Activated CD8-positive, alpha-beta T cell treated with anti-CD3 and anti-CD28 coated beads for 36 hours (primary cell): ENCODE data around the gene OSBPL1A. TPM values are rescaled to one million over a fixed set of nuclear protein-coding genes. Genes with fewer than 3 reads are reported as not detected.

Source experiments
- ATAC-seq: fragments of 200-7000 bp; cut with Tn5 transposase; one replicate; pipeline ENCODE4 v1.10.0; 2021; ENCODE audit warnings: mild to moderate bottlenecking, moderate library complexity
- CTCF ChIA-PET: fragments of 350-600 bp; sonication (Branson Sonifier 250); formaldehyde crosslinking; loops from one replicate; lab custom pipeline; 2021; ENCODE audit warnings: antibody characterized with exemption; lab: Charles Lee
- POLR2A ChIA-PET: fragments of 350-600 bp; sonication (Branson Sonifier 250); formaldehyde crosslinking; loops from one replicate; lab custom pipeline; 2021; ENCODE audit warnings: antibody characterized with exemption; lab: Charles Lee
- DNase-seq: peaks from one replicate; pipeline ENCODE4 v3.0.0-alpha.2; 2020
- H3K27ac Mint-ChIP-seq: one replicate; pipeline ENCODE4 v1.8.0; 2021; ENCODE audit warnings: mild to moderate bottlenecking, mixed read lengths
- H3K27me3 Mint-ChIP-seq: one replicate; pipeline ENCODE4 v1.8.0; 2021; ENCODE audit warnings: mixed read lengths
- H3K36me3 Mint-ChIP-seq: one replicate; pipeline ENCODE4 v1.8.0; 2021; ENCODE audit warnings: low read depth, mixed read lengths
- H3K4me1 Mint-ChIP-seq: one replicate; pipeline ENCODE4 v1.8.0; 2021; ENCODE audit warnings: low read depth, mixed read lengths
- H3K4me3 Mint-ChIP-seq: one replicate; pipeline ENCODE4 v1.8.0; 2021; ENCODE audit warnings: mild to moderate bottlenecking, moderate library complexity, mixed read lengths
- H3K9me3 Mint-ChIP-seq: one replicate; pipeline ENCODE4 v1.8.0; 2021; ENCODE audit warnings: mixed read lengths
- intact Hi-C: fragments of 100-400 bp; cut with micrococcal nuclease; formaldehyde crosslinking; loops from one replicate; pipeline ENCODE4 v1.10.0; 2022
- total RNA-seq, 2 experiments: library from RNA; stranded (reverse); gene quantifications; one replicate each; pipeline ENCODE4 v1.2.3, GENCODE V29; 2021
- TF ChIP-seq, protein P1 (sequence below): fragments of 200-600 bp; IDR thresholded peaks from one replicate; pipeline ENCODE4 v1.8.0; 2022; ENCODE audit warnings: antibody characterized with exemption, mild to moderate bottlenecking

The OSBPL1A gene
- total RNA-seq, 2 experiments from 2014 or later, result 2.7 to 3.1 TPM

DNA sequence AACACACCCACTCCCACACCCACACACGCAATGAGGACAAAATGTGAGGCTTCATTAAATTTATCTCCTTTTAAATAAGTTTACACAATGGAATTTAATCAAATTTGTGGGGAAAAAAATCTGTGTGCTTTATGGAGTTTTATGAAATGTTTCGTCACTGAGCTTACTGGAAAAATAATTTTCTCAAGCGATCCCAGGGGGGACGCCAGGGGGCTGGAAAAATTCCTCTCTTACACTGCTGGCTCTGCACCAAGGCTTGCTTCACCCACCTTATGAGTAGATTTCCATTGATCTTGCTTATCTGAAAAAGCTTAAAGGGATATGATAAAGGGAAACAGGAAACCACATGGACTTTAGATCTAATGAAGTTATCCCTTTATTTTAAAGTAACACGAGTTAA, 163.3 kb downstream of the OSBPL1A start:
- H3K27me3 Mint-ChIP-seq, result peaks cover 2% of the 10 kb centered on the region
- POLR2A ChIA-PET, result interaction anchor here (0.8 kb wide), 1 partner anchor 11 kb away, joined by 3 read pairs; no protein-coding TSS in a partner anchor
- no peak overlapping the region for H3K4me3 Mint-ChIP-seq
- TF ChIP-seq, protein P1, sequence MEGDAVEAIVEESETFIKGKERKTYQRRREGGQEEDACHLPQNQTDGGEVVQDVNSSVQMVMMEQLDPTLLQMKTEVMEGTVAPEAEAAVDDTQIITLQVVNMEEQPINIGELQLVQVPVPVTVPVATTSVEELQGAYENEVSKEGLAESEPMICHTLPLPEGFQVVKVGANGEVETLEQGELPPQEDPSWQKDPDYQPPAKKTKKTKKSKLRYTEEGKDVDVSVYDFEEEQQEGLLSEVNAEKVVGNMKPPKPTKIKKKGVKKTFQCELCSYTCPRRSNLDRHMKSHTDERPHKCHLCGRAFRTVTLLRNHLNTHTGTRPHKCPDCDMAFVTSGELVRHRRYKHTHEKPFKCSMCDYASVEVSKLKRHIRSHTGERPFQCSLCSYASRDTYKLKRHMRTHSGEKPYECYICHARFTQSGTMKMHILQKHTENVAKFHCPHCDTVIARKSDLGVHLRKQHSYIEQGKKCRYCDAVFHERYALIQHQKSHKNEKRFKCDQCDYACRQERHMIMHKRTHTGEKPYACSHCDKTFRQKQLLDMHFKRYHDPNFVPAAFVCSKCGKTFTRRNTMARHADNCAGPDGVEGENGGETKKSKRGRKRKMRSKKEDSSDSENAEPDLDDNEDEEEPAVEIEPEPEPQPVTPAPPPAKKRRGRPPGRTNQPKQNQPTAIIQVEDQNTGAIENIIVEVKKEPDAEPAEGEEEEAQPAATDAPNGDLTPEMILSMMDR, result no peak
- no peak for ATAC-seq
- intact Hi-C loops, result no loop called here
- H3K36me3 Mint-ChIP-seq, result no peaks in the 10 kb centered on the region
- no peaks in the 10 kb centered on the region for H3K9me3 Mint-ChIP-seq
- no peak overlapping the region for H3K27ac Mint-ChIP-seq
- DNase-seq, result no peak
- CTCF ChIA-PET, result no interaction called here
- no peaks in the 10 kb centered on the region for H3K4me1 Mint-ChIP-seq

DNA sequence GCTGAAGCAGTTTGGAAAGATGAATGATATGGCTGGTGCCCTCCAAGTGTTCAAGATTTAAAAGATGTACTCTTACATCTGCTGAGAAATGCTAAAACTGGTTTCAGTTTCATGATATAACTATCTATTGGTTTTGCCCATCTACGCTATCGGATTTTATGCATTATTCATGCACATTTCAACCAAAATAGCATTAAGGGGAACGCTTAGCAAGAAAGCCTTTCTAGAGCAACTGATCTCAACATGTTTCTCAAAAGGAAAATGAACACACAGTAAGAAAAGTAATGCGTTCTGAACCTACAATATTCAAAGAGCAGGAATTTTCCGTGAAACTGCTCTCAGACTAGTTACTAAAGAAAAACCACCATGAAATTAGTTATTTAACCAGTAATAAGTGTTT, 164.8 kb downstream of the OSBPL1A start:
- ChIA-PET CTCF (no interaction called here), POLR2A (no interaction called here)
- TF ChIP-seq, protein P1, result no peak
- H3K4me3 Mint-ChIP-seq, result no peak overlapping the region
- H3K27ac Mint-ChIP-seq, result no peak overlapping the region
- no peaks in the 10 kb centered on the region for H3K36me3 Mint-ChIP-seq
- no peaks in the 10 kb centered on the region for H3K4me1 Mint-ChIP-seq
- DNase-seq (no peak), ATAC-seq (no peak)
- no peaks in the 10 kb centered on the region for H3K9me3 Mint-ChIP-seq
- no peaks in the 10 kb centered on the region for H3K27me3 Mint-ChIP-seq
- intact Hi-C loops, result no loop called here

DNA sequence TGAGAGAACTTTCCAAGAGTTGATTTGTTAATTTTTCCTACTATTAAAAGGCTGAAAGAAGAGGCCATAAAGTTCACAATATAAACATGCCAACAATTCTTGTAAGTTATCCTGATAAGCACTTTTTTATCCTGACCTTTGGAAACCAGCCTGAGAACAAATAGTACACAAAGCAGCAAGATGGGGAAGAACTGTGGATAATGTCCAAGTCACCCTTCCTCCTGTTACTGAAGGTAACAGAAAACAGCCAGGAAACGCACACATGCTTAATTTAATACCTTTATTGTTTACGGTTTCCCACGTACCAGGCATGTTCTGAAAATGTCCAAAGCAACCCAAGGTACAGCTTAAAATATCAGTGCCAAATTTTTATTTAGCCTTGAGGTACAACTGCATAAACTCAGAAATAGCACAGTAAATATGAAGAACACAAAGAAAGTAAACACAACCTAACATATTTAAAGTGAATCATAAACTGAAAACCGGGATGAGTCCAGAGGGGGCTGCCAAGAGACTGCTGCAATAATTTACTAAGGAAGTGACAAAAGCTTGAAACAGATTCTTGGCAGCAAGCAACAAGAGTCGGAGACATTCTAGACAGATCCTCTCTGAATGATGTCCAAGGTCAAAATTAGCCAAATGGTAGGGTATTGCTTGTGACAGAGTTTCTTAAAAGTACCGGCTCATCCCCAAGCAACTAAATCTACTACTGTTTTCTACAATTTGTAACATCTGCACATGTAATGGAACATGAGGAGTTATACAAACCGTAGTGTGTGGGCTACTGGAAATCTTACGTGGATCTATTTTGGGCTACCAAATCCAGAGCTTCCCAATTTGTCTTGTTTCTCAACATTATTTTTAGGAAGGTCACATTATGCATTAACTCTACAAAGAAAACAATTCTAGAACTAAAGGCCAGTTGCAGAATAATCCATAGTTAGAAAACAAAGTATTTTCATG, 165.6 kb downstream of the OSBPL1A start:
- H3K36me3 Mint-ChIP-seq, result no peaks in the 10 kb centered on the region
- peaks cover 1% of the 10 kb centered on the region for H3K27me3 Mint-ChIP-seq
- ATAC-seq, result no peak
- ChIA-PET POLR2A (no interaction called here), CTCF (no interaction called here)
- DNase-seq, result no peak
- TF ChIP-seq, protein P1, result no peak
- H3K4me3 Mint-ChIP-seq, result no peak overlapping the region
- H3K27ac Mint-ChIP-seq, result no peak overlapping the region
- intact Hi-C loops, result no loop called here
- no peaks in the 10 kb centered on the region for H3K9me3 Mint-ChIP-seq
- no peaks in the 10 kb centered on the region for H3K4me1 Mint-ChIP-seq

DNA sequence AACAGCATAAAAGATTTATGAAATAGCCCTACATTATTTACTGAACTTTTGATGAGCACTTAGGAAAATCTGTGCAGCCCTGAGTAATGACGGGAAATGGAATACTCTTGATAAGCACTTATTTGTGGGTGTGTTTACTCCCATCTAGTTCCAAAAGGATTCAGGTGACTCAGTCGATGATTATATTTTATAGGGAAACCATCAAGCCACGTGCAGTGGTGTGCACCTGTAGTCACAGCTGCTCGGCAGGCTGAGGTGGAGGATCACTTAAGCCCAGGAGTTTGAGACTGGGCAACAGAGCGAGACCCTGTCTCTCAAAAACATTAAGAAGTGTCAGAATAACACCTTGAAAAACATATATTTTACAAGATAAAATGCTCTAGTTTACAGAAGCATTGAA, 166.9 kb downstream of the OSBPL1A start:
- POLR2A ChIA-PET, result no interaction called here
- H3K27me3 Mint-ChIP-seq, result peaks cover 1% of the 10 kb centered on the region
- intact Hi-C loops, result no loop called here
- no peak overlapping the region for H3K4me3 Mint-ChIP-seq
- no peaks in the 10 kb centered on the region for H3K4me1 Mint-ChIP-seq
- H3K27ac Mint-ChIP-seq, result no peak overlapping the region
- CTCF ChIA-PET, result no interaction called here
- DNase-seq (no peak), ATAC-seq (no peak)
- no peaks in the 10 kb centered on the region for H3K9me3 Mint-ChIP-seq
- TF ChIP-seq, protein P1, result no peak
- no peaks in the 10 kb centered on the region for H3K36me3 Mint-ChIP-seq

DNA sequence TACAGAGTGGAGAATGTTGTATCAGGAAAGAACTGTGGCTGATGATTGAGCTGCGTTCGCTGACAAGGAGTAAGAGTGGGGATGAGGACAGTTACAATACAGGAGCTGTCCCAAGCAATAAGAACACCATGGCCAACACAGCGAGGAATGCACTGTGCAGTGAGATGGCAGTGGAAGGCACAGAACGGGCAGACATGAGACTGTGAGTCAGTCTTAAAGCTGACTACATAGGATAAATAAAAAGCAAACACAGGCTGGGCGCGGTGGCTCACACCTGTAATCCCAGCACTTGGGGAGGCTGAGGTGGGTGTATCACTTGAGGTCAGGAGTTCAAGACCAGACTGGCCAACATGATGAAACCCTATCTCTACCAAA, 169.0 kb downstream of the OSBPL1A start:
- Mint-ChIP-seq H3K27ac (no peak overlapping the region), H3K4me1 (no peaks in the 10 kb centered on the region), H3K36me3 (no peaks in the 10 kb centered on the region), H3K27me3 (peaks cover 1% of the 10 kb centered on the region), H3K4me3 (no peak overlapping the region), H3K9me3 (no peaks in the 10 kb centered on the region)
- no peak for ATAC-seq
- TF ChIP-seq, protein P1, result no peak
- ChIA-PET POLR2A (no interaction called here), CTCF (no interaction called here)
- DNase-seq, result no peak
- intact Hi-C loops, result no loop called here
